GM12873 (cell line): ENCODE measurements around the gene PER2.

ENCODE experiments used
- CTCF ChIP-seq: IDR thresholded peaks from 2 replicates; pipeline ENCODE4 v1.5.1; 2012; ENCODE audit warnings: low read depth, mild to moderate bottlenecking, moderate library complexity, low read length, control low read depth; ENCODE audit not compliant: insufficient read depth; ENCODE audit errors: missing control alignments

The PER2 gene

GRCh38 chr2:238220274-238220891 is 68.0 kb downstream of the PER2 start:
- TF ChIP-seq CTCF = no peak

- TF ChIP-seq CTCF = no peak
These were observed 71.7 kb downstream of the PER2 start for GRCh38 chr2:238216651-238217184.

GRCh38 chr2:238207006-238207405 is 81.4 kb downstream of the PER2 start:
- no peak for TF ChIP-seq CTCF

DNA sequence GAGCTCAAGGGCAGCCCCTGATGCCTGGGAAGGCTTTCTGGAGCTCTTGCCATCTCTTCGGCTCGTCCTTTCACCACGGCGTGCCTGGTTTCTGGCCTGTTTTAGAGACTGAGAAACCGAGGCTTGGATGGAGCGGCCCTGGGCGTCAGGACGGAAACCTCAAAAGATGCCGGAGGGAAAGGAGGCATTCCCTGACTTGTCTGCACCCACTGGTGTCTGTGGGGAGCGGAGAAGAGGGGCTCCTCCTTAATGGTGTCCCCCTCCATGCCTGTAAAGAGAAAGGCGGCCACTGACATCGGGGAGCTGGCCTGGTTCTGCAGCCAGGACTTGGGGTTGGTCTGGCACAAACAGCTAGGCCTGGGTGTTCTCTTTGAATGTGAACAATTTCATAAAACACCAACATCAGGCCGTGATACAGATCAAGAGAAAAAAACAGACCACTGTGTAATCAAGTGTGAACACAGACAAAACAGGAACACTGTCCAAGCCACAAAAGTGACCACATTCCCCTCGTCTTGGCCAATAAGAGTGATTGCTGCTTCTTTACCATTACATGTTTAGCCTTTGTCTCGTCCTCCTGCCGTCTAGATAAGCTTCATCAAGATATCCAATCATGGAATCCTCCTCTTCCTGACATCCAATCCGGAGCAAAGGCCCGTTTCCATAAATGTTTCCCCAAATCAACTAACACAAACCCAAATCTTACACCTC is 84.3 kb downstream of the PER2 start:
- no peak for TF ChIP-seq CTCF

- no peak for TF ChIP-seq CTCF
These were observed 85.1 kb downstream of the PER2 start, which contains the start of gene ILKAP for GRCh38 chr2:238203094-238203972. Gene ILKAP, minus strand, starts transcription at chr2:238203695. Its CDS starts 142 bp downstream, at chr2:238203553.

- no peak for TF ChIP-seq CTCF
These were observed 85.9 kb downstream of the PER2 start for GRCh38 chr2:238202326-238203093.
